ENCODE measurements around the gene PDS5B. TPM values are rescaled to one million over a fixed set of nuclear protein-coding genes. Genes with fewer than 3 reads are reported as not detected.
"Not testable (repeated sequence)": the region's sequence is repeated elsewhere in the genome, so short reads cannot be mapped to it uniquely, and the experiment has no call there.

Gene PDS5B
- total RNA-seq, 1 donor from 2014 or later, result 19.6 TPM

GRCh38 chr13:32821149-32821688, 235.0 kb downstream of the PDS5B start:
- TF ChIP-seq CTCF (IDR thresholded peaks at IDR 0.05; ENCODE audit: insufficient read depth, low read length, poor library complexity, severe bottlenecking), result no peak
- H3K36me3 ChIP-seq (ENCODE audit: control insufficient read depth, insufficient read depth, low read length), result no peaks in the 10 kb centered on the region
- no peak for DNase-seq (ENCODE audit: low read depth)
- H3K27me3 ChIP-seq (ENCODE audit: control insufficient read depth, insufficient read depth, low read length), result no peaks in the 10 kb centered on the region
- no peak overlapping the region for H3K4me3 ChIP-seq (ENCODE audit: low read depth, low read length)

- H3K36me3 ChIP-seq (ENCODE audit: control insufficient read depth, insufficient read depth, low read length), result no peaks in the 10 kb centered on the region
- no peak for TF ChIP-seq CTCF (IDR thresholded peaks at IDR 0.05; ENCODE audit: insufficient read depth, low read length, poor library complexity, severe bottlenecking)
- H3K27me3 ChIP-seq (ENCODE audit: control insufficient read depth, insufficient read depth, low read length), result no peaks in the 10 kb centered on the region
- no peak for DNase-seq (ENCODE audit: low read depth)
- no peak overlapping the region for H3K4me3 ChIP-seq (ENCODE audit: low read depth, low read length)
Observed at GRCh38 chr13:32822771-32823170, 236.5 kb downstream of the PDS5B start.

- no peak for TF ChIP-seq CTCF (IDR thresholded peaks at IDR 0.05; ENCODE audit: insufficient read depth, low read length, poor library complexity, severe bottlenecking)
Observed at GRCh38 chr13:32823597-32823996, 237.3 kb downstream of the PDS5B start.

GRCh38 chr13:32824061-32824460, 237.8 kb downstream of the PDS5B start:
- H3K36me3 ChIP-seq (ENCODE audit: control insufficient read depth, insufficient read depth, low read length), result no peaks in the 10 kb centered on the region
- no peak overlapping the region for H3K4me3 ChIP-seq (ENCODE audit: low read depth, low read length)
- H3K27me3 ChIP-seq (ENCODE audit: control insufficient read depth, insufficient read depth, low read length), result no peaks in the 10 kb centered on the region
- DNase-seq (ENCODE audit: low read depth), result no peak
- no peak for TF ChIP-seq CTCF (IDR thresholded peaks at IDR 0.05; ENCODE audit: insufficient read depth, low read length, poor library complexity, severe bottlenecking)

More at GRCh38 chr13:32823597-32823996, 237.3 kb downstream of the PDS5B start:
- Histone ChIP-seq H3K36me3 (ENCODE audit: control insufficient read depth, insufficient read depth, low read length) (no peaks in the 10 kb centered on the region), H3K27me3 (ENCODE audit: control insufficient read depth, insufficient read depth, low read length) (no peaks in the 10 kb centered on the region), H3K4me3 (ENCODE audit: low read depth, low read length) (no peak overlapping the region)
- DNase-seq (ENCODE audit: low read depth), result no peak

- Histone ChIP-seq H3K27me3 (ENCODE audit: control insufficient read depth, insufficient read depth, low read length) (no peaks in the 10 kb centered on the region), H3K36me3 (ENCODE audit: control insufficient read depth, insufficient read depth, low read length) (no peaks in the 10 kb centered on the region), H3K4me3 (ENCODE audit: low read depth, low read length) (no peak overlapping the region)
- DNase-seq (ENCODE audit: low read depth), result peak; percentile 78
- no peak for TF ChIP-seq CTCF (IDR thresholded peaks at IDR 0.05; ENCODE audit: insufficient read depth, low read length, poor library complexity, severe bottlenecking)
Observed at GRCh38 chr13:32824675-32825074, 238.4 kb downstream of the PDS5B start.

- no peak for DNase-seq (ENCODE audit: low read depth)
- no peak overlapping the region for H3K4me3 ChIP-seq (ENCODE audit: low read depth, low read length)
- no peaks in the 10 kb centered on the region for H3K27me3 ChIP-seq (ENCODE audit: control insufficient read depth, insufficient read depth, low read length)
- TF ChIP-seq CTCF (IDR thresholded peaks at IDR 0.05; ENCODE audit: insufficient read depth, low read length, poor library complexity, severe bottlenecking), result no peak
- no peaks in the 10 kb centered on the region for H3K36me3 ChIP-seq (ENCODE audit: control insufficient read depth, insufficient read depth, low read length)
Observed at GRCh38 chr13:32825481-32825880, 239.2 kb downstream of the PDS5B start.

GRCh38 chr13:32826372-32826771, 240.1 kb downstream of the PDS5B start:
- not testable (repeated sequence) for H3K27me3 ChIP-seq (ENCODE audit: control insufficient read depth, insufficient read depth, low read length); DNase-seq (ENCODE audit: low read depth); H3K36me3 ChIP-seq (ENCODE audit: control insufficient read depth, insufficient read depth, low read length); H3K4me3 ChIP-seq (ENCODE audit: low read depth, low read length)
